GM18498 (cell line): Measurements from ENCODE around the gene CORO2B.
"Not testable (repeated sequence)": the region's sequence is repeated elsewhere in the genome, so short reads cannot be mapped to it uniquely, and the experiment has no call there.

Source experiments
- ATAC-seq: cut with Tn5 transposase; IDR thresholded peaks from one replicate; pipeline ENCODE4 v1.9.1; 2021; ENCODE audit warnings: mild to moderate bottlenecking, moderate library complexity; ENCODE audit not compliant: unreplicated experiment

The CORO2B gene

DNA sequence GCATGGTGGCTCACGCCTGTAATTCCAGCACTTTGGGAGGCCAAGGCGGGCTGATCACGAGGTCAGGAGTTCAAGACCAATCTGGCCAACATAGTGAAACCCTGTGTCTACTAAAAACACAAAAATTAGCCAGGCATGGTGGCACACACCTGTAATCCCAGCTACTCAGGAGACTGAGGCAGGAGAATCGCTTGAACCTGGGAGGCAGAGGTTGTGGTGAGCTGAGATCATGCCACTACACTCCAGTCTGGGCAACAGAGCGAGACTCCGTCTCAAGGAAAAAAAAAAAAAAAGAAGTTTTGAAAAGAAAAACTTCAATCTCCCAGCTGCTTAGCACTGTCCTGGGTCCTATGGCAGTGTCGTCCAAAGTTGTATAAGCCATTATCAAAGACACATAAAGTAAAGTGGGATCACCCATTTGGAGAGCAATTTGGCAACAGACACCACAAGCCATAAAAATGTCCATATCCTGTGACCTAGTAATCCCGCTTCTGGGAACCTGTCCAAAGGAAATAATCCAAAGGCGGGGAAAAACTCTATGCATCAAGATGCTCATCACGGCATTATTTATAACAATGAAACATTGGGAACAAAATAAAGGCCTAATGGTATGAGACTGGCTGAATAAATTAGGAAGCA is 26.2 kb downstream of the CORO2B start:
- not testable (repeated sequence) for ATAC-seq

DNA sequence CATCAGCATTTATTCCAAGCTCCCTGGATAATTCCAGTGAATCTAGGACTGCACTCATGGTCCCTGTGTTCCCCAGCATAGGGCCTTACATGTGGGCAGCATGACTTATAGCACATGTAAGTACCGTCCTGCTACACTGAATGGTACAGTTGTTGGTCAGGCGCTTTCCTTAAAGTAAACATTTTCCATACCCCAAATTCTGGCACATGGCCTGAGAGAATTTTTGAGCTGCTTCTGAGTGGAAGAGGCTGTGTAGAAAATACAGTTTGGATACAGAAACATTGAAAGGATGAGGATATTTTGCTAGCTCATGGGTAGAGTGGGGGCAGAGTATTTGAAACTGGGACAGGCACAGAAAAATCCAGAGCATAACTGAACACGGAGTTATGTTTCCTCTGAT is 27.6 kb downstream of the CORO2B start:
- no peak for ATAC-seq

DNA sequence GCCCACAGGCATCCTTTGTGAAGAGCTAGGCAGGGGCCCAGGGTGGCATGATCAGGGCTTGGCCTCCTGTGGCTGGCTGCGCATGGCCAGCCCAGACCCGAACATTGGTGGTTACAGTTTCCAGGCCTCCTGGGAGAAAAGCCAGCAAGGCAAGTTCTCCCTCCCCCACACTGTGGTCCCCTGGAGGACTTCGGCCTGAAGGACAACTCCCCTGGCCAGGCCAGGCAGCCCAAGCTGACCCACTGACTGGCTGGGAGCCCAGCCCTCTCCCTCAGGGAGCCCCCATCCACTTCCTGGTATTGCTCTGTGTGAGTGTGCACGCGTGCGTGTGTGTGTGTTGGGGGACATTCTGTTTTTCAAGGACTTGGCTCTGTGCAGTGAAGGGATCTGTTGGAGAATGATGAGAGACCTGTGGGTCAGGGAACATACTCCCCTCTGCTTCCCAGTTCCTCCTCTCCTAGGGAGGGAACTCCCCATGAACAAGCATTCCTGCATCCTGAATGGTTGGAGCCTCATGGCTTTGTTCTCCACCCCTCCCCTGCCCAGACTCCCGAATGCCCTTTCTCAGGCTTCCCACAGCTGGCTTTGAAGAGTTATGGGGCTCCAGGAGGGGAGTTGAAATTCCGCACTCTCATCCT is 29.5 kb downstream of the CORO2B start:
- ATAC-seq = no peak

DNA sequence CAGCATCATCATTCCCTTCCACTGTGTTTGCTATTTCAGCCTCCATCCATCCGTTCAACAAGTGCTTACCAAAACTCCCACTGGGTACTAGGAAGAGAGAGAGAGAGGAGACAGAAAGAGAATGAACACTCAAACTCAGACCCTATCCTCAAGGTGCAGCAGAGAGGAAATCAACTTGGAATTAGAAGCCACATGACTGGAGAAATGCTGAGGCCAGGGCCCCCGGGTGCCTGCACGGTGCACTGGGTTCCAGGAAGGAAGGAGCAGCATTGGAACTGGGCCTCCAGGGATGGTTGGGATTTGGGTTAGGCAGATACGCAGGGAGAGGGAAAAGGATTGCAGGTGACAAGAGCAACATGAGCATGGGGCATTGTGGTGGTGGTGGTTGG is 30.0 kb downstream of the CORO2B start:
- no peak for ATAC-seq

DNA sequence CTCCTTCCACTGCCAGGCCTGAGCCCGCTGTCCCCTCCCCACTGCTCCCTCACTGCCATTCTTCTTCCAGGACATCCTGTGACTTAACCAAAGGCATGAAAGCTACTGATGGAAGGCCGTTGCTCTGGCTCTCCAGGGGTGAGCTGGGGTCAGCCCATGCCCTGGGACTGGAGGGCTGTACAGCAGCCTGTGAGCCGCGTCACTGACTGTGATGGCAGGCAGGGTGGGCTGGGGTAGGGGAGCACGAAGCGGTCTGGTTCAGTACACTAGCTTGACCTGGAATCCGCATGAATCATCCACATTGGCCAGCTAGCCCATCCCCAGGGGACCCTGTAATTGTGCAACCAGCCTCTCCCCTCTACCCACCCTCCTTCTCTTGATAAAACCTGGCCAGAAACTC is 30.8 kb downstream of the CORO2B start:
- no peak for ATAC-seq

DNA sequence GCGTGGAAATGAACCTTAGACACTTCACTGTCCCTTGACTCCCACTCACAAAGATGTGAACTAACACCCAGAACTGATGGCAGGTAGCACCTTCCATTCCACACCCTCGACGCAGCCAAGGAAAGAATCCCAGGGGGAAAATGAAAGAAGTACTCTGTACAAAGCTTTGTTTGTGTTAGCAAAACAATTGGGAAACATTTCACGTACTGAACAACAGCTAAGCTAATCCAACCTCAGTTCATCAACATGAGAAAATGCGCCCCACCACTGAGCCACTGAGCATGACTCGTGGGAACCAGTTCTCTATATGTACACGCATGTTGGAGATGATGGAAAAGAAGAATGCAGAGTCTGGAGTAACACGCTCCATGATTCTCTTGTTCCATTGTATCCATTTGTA is 32.0 kb downstream of the CORO2B start:
- no peak for ATAC-seq

DNA sequence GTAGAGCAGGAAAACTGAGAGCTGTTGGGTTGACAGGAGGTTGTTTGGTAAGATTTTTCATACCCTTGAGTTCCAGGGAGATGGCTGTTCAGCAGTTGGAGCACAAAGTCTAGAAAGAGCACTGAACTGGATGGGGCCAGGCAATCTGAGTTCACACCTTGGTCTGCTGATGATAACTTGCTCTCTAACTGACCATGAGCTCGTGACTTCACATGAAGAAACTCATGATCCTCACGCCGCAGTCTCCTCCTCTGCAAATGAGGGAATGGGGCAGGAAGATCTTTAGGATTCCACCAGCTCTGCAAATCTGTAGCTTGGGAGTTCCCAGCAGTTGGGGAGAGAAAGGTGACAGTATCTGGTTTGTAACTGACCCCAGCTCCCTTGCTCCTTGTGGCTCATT is 33.7 kb downstream of the CORO2B start:
- no peak for ATAC-seq

DNA sequence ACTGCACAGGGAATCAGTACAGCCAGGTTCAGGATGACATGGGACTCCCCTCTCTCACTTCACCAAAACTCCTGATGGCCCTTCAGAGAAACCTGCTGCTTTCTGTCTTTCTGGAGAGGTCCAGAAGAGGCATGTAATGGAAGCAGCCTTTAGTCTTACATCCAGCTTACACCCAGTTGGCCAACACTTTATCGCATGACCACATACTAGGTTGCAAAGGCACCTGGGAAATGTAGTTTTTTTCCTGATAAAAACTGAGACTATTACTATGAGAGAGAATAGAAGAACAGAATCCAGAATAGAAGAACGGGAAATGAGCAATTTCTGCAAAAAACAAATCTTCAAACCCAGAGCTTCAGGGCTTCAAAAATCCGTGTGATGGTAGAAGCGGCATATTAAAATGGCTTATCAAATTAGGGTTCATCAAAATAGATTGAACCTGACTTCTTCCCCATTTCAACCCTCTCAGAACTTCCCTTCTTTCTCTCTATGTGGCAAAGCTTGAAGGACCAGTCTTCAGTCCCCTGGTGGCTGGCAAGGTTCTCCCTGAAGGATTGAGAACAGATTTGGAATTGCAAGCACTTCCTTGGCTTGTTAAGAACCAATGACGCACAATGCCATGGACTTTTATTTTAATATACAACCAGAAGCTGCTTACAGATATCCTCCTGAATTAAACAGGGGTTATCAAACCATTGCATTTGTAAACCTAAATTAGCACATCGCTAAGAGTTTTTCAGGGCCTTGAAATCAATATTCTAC is 34.4 kb downstream of the CORO2B start:
- no peak for ATAC-seq

DNA sequence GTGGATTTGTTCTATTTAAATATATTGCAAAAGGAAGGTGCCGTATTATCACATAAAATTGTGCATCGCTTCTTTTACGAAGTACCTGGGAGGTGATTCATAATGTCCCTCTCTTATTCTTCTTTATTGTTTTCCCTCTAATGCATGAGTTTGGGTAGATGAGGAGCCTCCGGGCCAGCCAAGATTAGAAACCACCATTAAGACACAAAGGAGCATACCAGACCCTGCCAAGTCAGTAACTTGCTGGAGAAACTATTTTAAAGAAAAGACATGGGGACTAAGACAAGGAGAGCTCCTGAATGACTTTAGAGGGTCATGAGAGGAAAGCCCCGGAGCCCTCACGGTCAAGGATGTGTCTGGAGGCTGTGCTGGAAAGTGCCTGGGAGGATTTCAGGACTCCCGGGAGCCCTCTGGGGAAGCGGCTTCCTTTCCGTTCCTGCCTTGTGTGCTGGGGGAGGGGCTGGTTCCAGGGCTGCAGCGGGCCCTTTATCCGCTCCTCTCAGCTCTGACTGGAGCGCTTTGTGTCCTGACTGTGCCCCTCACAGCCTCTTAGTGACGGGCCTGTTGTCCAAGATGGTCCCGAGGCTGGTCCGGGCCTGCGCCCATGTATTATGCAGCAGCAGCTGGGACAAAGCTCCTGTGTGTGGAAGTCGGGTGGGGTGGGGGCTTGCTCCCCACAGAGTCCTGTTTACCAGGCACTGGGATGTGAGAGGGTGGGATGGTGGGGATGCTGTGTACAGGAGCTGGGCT is 35.7 kb downstream of the CORO2B start:
- ATAC-seq = no peak

DNA sequence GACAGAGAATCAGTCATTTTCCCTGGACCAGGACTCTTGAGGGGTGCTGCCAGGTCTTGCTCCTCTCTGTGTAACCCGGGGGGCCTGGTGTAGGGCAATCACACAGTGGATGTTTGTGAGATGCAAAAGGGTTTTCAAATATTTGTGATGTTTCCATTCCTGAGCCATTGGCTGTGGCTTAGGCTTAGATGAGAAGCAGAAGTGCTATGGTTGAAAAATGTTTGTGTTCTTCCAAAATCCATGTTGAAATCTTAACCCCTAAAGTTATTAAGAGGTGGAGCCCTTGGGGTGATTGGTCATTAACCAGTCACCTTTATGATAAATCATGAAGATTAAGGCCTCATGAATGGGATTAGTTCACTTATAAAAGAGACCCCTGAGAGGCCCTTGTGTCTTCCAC is 36.5 kb downstream of the CORO2B start:
- ATAC-seq = no peak

DNA sequence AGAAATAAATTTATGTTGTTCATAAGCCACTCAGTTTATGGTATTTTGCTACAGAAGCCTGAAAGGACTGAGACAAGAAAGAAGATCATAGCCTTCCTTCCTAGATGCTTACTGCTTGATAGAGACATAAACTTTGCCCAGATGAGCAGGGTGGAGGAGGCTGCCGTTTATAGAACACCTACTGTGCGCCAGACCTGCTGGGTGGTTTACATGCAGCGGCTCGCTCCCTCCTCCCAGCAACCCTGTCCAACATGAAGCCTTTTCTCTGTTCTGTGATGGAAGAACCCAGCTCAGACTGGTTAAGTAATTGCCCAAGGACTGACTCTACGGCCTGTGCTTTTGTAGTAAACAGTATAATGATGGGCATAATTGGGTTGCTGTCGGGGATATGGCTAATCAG is 37.0 kb downstream of the CORO2B start:
- ATAC-seq = no peak

DNA sequence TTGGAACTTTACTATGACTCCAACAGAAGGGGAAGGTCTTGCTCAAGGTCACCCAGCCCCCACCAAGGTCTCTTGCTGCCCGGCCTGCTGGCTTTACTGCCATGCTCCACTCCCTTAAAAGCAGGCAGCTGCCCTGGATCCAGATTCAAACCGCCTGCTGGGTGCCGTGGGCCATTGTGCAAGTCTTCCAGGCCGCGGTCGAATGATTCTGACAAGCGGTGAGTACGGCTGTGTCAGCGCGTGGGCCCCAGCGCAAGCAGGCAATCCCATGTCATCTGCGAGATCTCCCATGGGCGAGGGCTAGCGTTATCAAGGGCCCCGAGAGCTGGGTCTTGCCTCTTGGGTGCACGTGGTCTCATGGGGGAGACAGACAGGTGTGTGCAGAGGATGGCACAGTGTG is 37.6 kb downstream of the CORO2B start:
- ATAC-seq = no peak

DNA sequence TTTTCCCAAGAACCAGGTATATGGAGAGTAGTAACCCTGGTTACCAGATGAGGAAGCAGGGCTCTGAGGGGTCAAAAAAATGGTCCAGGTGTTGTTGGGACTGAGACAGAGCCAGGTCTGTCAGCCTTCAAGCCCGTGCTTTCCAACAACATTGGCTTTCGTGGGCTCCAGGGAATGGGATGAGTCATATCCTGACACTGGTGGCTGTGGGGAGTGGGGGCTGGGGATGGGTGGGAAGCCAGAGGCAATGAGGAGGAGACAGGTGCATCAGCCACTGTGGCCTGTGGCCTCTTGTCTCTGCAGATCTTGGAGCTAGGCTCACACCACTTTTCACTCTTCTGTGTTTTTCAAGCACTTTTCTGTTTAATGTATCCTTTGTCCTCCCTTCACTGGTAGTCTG is 38.2 kb downstream of the CORO2B start:
- no peak for ATAC-seq

DNA sequence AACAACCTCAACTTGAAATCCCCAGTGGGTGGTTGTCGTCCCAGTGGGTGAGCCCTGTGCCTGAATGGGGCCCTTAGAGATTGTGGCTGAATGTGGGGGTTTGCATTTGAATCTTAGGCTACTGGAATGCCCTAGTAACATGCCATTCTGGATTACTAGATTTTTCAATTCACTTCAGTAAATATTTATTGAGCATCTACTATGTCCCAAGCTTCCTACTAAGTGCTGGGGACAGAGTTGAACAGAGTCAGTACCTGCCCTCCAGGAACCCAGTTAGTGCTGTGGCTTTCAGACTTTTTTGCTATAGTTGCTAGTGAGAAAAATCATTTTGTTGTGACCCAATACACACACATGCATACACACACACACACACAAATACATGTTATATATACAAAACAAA is 39.0 kb downstream of the CORO2B start:
- no peak for ATAC-seq

DNA sequence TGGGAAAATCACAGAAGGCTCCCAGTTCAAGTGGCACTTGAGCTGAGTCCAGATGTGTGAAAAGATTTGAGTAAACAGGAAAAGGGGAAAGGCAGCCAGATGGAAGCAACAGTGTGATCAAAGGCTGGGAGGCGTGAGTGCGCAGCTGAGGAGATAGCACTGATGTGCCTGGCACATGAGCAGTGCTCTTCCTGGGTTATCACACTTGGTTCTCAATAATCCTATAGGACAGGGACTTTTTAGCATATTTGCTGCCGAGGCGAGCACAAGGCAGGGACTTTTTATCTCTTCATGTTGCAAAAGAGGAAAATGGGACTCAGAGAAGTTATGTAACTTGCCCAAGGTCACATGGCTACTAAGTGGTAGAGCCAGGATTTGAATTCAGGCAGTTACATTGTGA is 39.6 kb downstream of the CORO2B start:
- ATAC-seq = no peak

DNA sequence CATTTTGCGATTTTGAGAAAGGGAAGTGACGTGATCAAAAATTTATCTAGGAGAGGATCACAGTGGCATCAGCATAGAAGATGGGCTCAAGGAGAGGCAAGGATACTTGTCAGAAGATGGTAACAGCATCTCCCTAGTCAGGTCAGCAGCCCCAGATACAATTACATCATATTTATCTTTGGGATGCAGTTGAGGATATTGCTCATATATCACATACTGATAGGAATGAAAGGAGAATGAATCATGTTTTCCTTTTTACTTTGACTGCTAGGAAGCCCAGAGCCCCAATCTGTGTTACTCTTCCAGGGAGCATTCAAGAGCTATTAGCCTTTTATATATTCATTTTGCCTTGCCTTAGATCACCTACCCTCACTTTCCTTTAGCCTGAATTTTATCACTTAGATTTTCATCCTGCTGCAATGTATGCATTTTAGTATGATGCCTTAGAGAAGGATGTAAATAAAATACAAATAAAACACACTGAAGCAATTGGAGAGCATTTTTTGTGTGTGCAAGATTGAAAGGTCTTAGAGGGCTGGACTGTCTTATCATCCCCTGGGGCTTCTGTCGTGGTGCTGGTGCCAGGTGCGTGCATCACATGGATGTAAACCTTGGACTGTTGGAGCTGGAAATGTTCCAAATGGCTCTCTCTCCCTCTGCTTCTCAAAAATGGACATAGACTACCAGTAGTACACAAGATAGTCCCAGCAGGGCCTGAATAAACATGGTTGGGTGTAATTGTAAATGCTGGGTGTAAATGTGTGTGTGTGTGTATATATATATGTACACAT is 40.3 kb downstream of the CORO2B start:
- no peak for ATAC-seq

DNA sequence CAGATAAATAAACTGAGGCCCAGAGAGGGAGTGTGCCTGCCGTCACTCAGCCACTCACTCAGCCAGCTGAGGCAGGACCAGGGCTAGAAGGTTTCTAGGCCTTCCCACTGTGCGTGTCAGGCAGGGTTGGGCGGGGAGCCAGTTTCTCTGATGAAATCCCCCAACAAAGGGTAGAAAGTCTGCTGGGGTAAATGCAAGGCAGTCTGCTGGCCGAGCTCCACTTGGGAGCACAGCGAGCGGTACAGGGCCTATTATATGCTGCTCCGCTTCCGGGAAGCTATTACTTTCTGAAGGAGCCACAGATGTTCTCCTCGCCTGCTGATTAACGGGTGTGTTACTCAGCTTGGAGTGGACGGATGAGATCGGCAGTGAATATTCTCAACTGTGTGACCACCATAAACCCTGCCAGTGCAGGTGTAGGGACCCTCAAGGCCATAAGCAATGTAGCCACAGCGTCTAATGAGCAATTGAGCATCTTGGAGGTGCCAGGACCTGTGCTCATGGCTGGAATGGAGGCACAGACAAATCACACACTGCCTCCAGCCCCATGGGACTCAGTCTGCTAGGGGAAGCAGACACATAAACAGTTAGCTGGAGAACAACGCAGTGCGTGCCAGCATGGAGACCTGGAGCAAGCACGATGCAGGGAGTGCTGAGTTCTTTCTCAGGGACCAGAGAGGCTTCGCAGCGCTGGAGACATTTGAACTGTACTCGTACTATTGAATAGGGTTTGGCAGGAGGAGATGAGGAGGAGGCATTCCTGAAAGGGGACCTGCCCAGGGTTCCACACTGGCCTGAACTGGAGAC is 42.1 kb downstream of the CORO2B start:
- no peak for ATAC-seq

DNA sequence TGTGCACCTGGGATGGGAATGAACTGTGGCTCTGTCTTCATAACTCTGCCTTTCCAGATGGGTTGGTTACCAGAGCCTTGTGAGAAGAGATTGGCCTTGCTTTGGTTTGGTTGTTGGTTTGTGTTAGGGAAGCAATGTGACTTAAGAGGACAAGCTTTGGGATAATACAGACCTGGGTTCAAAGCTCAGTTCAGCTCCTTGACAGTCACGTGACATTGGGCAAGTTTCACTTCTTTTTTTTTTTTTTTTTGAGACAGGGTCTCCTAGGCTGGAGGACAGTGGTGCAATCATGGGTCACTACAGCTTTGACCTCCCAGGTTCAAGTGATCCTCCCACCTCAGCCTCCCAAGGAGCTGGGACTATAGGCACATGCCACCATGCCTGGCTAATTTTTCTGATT is 42.7 kb downstream of the CORO2B start:
- ATAC-seq = no peak

DNA sequence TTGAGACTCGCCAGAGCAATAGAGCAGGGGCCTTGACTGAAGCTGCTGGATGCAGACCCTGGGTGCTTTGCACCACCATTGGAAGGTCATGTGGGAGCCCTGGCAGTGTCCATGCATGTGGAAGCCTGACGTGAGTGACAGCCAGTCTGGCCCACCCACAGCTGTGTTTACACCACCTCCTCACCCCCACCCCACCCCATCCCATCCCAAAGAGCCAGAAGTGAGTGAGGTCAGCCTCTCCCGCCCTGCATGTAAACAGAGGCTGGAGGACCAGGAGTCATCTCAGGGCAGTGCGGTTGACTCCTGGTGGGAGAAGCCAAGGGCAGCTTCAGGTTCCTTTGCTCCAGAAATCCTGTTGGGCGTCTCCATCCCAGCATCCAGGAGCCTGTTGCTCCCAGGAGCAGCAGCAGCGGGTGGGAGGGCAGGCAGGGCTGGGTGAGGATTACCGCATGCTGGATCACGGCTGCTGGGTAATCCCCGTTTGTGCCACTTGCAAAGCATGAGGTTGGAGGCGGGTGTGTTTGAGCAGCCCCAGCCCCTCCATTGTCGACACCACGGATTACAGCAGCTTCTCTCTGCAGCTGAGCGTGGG is 44.6 kb downstream of the CORO2B start:
- ATAC-seq = no peak

DNA sequence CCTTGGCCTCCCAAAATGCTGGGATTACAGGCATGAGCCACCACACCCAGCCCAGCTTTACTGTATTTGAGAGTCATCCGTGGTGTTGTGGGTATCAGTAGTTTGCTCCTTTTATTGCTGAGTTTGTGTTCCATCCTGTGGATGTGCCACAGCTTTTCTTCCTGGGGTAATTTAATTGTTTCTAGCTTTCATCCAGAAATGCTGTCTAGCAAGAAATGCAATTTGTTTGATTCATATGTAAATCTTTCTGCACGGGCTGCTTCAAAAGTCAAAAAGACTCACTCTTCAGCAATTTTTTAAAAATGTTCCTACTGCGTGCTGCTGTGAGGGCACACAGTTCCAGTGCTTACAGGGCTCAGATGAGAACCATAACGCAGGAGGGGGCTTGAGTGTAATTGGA is 47.1 kb downstream of the CORO2B start:
- ATAC-seq = no peak
